GM04503 (cell line): ENCODE data around the gene PILRA.
"Not testable (repeated sequence)": the region's sequence is repeated elsewhere in the genome, so short reads cannot be mapped to it uniquely, and the experiment has no call there.

ENCODE experiments used
- DNase-seq: peaks from one replicate; pipeline ENCODE4 v3.0.0-alpha.2; 2012; ENCODE audit warnings: low read depth

The PILRA gene

GRCh38 chr7:100434297-100435144, 61.2 kb downstream of the PILRA start:
- DNase-seq: no peak

- no peak for DNase-seq
These were observed 62.4 kb downstream of the PILRA start for GRCh38 chr7:100435401-100436304.

GRCh38 chr7:100437150-100438100, 64.1 kb downstream of the PILRA start:
- no peak for DNase-seq

GRCh38 chr7:100438172-100438571, 64.9 kb downstream of the PILRA start:
- no peak for DNase-seq

- DNase-seq: not testable (repeated sequence)
These were observed 65.4 kb downstream of the PILRA start for GRCh38 chr7:100438731-100439130.

GRCh38 chr7:100439244-100439643, 66.0 kb downstream of the PILRA start:
- DNase-seq: not testable (repeated sequence)

GRCh38 chr7:100441641-100442535, 68.6 kb downstream of the PILRA start:
- DNase-seq: no peak

GRCh38 chr7:100443096-100443840, 70.0 kb downstream of the PILRA start:
- DNase-seq: no peak

GRCh38 chr7:100444311-100445278, 71.3 kb downstream of the PILRA start:
- peak; percentile 46 for DNase-seq

- DNase-seq: no peak
These were observed 72.8 kb downstream of the PILRA start for GRCh38 chr7:100446040-100446439.

- DNase-seq: not testable (repeated sequence)
These were observed 74.1 kb downstream of the PILRA start for GRCh38 chr7:100447363-100447762.

- no peak for DNase-seq
These were observed 76.0 kb downstream of the PILRA start for GRCh38 chr7:100449190-100449795.
